Activated CD8-positive, alpha-beta memory T cell treated with anti-CD3 and anti-CD28 coated beads for 4 hours (primary cell): Measurements from ENCODE around the gene HCLS1.
"Not testable (repeated sequence)": the region's sequence is repeated elsewhere in the genome, so short reads cannot be mapped to it uniquely, and the experiment has no call there.

Source experiments
- DNase-seq, 2 donors: peaks; one replicate each; pipeline ENCODE4 v3.0.0-alpha.2; 2020; ENCODE audit warnings: low read depth in 2 of 2

Gene HCLS1, protein sequence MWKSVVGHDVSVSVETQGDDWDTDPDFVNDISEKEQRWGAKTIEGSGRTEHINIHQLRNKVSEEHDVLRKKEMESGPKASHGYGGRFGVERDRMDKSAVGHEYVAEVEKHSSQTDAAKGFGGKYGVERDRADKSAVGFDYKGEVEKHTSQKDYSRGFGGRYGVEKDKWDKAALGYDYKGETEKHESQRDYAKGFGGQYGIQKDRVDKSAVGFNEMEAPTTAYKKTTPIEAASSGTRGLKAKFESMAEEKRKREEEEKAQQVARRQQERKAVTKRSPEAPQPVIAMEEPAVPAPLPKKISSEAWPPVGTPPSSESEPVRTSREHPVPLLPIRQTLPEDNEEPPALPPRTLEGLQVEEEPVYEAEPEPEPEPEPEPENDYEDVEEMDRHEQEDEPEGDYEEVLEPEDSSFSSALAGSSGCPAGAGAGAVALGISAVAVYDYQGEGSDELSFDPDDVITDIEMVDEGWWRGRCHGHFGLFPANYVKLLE

GRCh38 chr3:121660356-121661171 lies at the start of gene HCLS1:
Gene HCLS1, minus strand, starts transcription at chr3:121660903. Its CDS starts 2,556 bp downstream, at chr3:121658347.
- peak; percentile 41 to 51 for DNase-seq

GRCh38 chr3:121710347-121710746 lies 49.6 kb upstream of the HCLS1 start:
- DNase-seq = no peak

GRCh38 chr3:121707531-121708273 lies 47.0 kb upstream of the HCLS1 start:
- no peak for DNase-seq

GRCh38 chr3:121705541-121705940 lies 44.8 kb upstream of the HCLS1 start:
- no peak for DNase-seq

- no peak for DNase-seq
Measured at GRCh38 chr3:121703973-121704372, 43.3 kb upstream of the HCLS1 start.

- no peak for DNase-seq
Measured at GRCh38 chr3:121698901-121699300, 38.2 kb upstream of the HCLS1 start.

- DNase-seq = no peak
Measured at GRCh38 chr3:121698476-121698875, 37.8 kb upstream of the HCLS1 start.

DNA sequence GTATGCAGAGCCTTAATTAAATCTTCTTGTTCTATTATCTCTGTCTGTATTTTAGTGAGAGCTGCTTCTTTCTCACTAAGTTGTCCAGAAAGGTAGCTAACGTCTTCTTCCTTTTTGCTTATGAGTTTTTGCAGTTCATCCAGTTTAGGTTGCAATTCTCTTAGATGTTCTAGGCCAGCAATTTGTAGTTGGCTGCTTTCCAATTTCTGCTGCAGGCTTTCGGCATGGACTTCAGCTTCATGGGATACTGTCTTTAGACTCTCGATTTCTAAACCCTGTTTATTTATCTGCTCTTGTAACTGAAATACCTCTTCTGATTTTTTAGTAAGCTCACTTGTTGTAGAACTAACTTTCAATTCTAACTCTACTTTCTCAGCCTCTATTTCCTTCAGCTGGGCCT lies 35.5 kb upstream of the HCLS1 start:
- DNase-seq = no peak

DNA sequence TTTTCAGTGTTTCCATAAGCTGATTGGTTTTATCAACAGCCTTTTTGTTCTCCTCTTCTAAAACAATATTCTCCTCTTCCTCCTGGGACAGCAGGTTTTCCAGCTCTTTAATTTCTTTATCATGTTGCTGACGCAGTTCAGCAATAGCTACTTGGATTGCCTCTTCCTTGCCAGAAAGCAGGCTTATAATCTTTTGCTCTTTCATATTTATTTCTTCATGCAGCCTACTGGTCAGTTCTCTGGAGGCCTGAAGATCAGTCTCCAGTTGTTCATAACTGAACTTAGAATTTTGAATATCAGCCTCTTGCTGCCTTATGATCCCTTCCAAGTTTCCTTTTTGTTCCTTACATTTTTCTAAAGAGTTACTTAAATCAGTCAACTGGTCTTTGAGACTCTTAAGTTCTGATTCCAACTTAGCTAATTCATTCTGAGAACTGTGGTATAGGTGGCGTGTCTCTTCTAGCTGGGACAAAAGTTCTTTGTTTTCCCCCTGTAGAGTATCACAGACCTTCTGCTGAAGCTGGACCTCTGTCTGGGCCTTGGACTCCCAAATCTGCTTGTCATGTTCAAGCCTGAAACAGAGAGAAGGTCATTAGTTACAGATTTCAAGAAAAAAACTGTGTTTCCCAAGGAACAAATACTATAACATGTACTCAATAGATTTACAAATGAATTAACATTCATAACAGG lies 31.5 kb upstream of the HCLS1 start:
- no peak for DNase-seq

DNA sequence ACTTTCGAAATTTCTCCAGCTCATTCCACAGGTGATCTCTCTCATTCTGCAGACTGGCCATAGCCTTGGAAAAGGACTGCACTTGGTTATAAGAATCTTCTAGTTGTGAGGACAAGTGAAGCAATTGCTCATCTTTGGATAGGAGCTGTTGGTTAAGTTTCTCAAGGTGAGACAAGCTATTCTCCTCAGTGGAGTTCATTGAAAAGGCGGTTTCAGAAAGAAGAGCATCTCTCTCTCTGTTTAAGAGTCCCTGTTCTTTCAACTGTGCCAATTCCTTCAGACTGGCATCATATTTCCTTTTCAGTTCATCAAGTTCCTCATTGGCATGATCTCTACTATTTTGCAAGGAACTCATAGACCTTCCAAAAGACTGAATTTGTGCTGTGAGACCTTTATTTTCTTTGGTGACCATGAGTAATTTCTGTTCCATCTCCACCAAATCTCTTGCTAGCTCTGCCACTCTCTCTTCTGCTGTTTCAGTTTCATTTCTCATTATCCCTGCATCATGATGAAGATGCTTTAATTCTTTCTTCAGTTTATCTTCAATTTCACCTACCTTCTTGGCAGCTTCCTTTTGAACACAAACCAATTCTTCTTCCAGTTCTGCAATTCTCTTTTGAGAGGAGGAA lies 30.2 kb upstream of the HCLS1 start:
- DNase-seq = no peak

DNA sequence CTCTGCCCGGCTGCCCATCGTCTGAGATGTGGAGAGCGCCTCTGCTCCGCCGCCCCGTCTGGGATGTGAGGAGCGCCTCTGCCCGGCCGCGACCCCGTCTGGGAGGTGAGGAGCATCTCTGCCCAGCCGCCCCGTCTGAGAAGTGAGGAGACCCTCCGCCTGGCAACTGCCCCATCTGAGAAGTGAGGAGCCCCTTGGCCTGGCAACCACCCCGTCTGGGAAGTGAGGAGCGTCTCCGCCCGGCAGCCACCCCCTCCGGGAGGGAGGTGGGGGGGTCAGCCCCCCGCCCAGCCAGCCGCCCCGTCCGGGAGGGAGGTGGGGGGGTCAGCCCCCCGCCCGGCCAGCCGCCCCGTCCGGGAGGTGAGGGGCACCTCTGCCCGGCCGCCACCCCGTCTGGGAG lies 28.0 kb upstream of the HCLS1 start:
- not testable (repeated sequence) for DNase-seq

DNA sequence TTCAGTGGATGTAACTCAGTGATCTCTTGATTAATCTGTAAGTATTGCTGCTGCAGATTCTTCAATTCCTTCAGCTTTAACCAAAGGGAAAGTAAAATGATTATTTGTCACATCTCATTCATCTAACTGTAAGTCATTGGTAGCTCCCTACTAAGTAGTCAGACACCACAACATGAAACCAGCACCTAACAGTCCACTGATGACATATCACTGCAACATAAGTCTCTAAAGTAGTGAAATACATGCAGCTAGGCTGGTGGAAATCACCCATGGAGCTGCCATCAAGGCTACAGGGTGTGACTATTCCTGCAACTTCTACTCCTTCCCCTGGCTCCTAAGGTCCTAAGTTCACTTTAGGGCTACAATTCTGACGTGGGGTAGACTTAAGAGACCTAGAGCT lies 21.1 kb upstream of the HCLS1 start:
- no peak for DNase-seq

DNA sequence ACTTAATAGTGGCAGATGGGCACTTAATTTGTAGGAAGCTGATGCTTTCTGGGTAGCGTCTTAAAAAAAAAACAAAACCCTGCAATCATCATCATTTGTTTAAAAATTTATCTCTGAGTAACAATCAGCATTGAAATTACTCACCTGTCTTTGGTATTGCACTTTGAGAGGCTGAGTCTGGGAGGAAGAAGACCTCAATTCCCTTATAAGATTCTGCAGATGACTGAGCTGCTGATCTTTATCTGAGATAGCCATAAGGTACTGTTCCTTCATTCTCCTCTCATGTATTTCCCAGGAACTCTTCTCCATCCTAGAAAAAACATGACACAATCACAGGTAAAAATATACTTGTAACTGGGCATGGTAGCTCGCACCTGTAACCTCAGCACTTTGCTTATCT lies 16.4 kb upstream of the HCLS1 start:
- no peak for DNase-seq

DNA sequence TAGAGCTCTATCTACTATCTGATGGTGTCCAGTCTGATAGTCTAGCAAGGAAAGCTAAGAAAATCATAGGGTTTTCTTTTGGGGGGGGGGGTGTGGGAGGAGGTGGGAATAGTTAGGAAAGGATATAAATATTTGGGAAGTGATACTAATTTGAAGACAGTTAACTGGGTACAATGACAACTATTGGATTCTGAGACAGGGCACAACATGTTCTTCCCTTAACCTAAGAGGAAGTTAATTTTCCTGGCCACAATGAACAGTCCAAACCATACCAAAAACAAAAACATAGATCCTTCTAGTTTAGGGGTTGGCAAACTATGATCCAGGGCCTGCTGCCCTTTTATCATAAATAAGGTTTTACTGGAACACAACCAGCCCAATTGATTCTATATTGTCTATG lies 10.0 kb upstream of the HCLS1 start:
- no peak for DNase-seq

DNA sequence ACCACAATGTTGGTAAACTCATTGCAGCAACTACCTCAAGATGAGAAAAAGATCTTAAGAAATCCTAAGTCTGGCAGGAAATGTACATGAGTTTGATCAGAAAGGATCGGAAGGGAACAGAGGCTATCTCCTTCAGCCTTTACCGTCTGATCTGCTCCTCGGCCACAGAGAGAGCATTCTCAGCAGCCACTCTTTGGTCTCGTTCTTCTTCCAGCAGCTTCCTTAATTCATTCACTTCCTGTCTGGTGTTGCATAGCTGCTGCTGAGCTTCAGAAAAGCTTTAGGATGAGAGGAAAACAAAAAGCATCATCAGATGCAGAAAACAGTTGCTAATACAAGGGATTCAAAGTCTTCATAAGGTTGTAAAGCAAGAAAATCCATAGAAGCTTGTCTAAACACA lies 6.6 kb upstream of the HCLS1 start:
- DNase-seq = no peak

DNA sequence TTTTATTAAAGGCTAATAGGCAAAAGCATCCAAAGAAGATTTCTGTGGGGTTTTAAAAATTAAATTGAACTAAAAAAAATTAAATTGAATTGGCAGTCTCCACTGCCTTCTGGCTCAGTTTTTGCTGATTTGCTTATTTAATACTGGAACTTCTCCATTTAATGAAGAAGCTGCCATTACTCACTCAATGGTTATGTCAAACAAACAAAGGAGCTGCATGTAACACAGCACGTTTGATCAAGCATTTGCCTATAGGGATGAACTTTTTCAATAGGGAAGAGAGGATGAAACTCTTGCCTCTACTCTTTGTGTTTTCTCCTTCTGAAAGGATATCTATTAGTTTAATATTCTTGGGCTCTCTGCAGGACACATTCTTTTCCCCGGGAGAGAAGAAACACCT lies 4.8 kb upstream of the HCLS1 start:
- DNase-seq = no peak

DNA sequence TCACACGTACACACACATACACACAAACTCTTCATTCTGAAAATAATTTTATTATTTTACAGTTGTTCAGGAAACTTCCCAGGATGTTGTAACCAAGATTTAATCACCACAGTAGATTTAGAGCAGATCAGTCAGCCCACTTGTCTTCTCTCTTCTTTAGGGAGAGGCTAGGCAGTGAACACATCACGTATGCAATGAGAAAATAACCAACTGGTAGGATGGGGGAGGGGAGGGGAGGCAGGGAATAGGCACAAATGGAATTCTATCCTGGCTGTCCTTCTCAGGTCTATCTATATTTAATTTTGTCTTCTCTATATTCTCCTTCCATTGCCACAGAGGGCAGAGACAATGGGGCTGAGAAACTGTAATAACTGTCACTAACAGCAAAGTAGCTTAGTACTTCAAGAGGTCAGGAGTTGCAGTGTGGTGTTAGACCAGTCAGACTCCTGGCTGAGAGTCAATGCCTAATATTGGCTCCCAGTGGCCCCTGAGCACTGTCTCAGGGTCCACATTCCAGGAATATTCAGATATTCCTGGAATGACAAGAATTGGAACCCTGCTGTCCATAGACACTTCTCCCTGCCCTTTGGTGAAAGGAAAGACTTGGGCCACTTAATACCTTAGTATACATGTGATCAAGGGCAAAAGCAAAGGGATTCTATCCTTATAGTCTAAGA lies 2.6 kb upstream of the HCLS1 start:
- DNase-seq = no peak

GRCh38 chr3:121662742-121663141 lies 2.0 kb upstream of the HCLS1 start:
- DNase-seq = no peak

- DNase-seq = no peak
Measured at GRCh38 chr3:121661376-121661775, 673 bp upstream of the HCLS1 start.

- no peak for DNase-seq
Measured at GRCh38 chr3:121659586-121659985, 1.1 kb downstream of the HCLS1 start.
